Spleen (tissue), 7 donors: ENCODE data around the gene EXOC4.

ENCODE experiments used
- CTCF ChIP-seq, 11 experiments: fragments of 200-600 bp in 7 of 11; fragments of 450-650 bp in 4 of 11; sonication (generic) in 4 of 11; IDR thresholded peaks in 8 of 11; conservative IDR thresholded peaks in 3 of 11; 1 replicate in 7 of 11; 2 replicates in 4 of 11; pipeline versions ENCODE4 v1.4.0 to v1.8.0; 2016 to 2021; ENCODE audit warnings: antibody characterized with exemption in 11 of 11, inconsistent platforms in 4 of 11, mild to moderate bottlenecking in 1 of 11
- POLR2A ChIP-seq, 3 donors: fragments of 450-650 bp; IDR thresholded peaks; one replicate each; pipeline ENCODE4 v1.5.1; 2017; ENCODE audit warnings: antibody characterized with exemption in 3 of 3, mild to moderate bottlenecking in 1 of 3
- POLR2AphosphoS5 ChIP-seq, 3 donors: sonication (generic); formaldehyde crosslinking; IDR thresholded peaks; one replicate each; pipeline ENCODE4 v1.5.1; 2017; ENCODE audit warnings: antibody characterized with exemption in 3 of 3
- donor health status: DM: no; HTN: no; CAD: no; lungs with moderate emphysema.
- donor health status: DM: no; HTN: no; CAD: no.
- donor health status: DM: no; HTN: no; CAD: no.

GRCh38 chr7:133543657-133544056 lies 290.8 kb downstream of the EXOC4 start:
- TF ChIP-seq CTCF (IDR thresholded peaks at IDR 0.05 in 8 of 11, conservative IDR thresholded peaks at IDR 0.05 in 3 of 11), result no peak
- TF ChIP-seq POLR2AphosphoS5 (IDR thresholded peaks at IDR 0.05), result no peak
- no peak for TF ChIP-seq POLR2A (IDR thresholded peaks at IDR 0.05)
